Lung (tissue), 12 donors: ENCODE data around the gene CPA2. TPM values are rescaled to one million over a fixed set of nuclear protein-coding genes. Genes with fewer than 3 reads are reported as not detected.

Experiments used
- ATAC-seq: fragments of 200-7000 bp; cut with Tn5 transposase; one replicate; pipeline ENCODE4 v1.9.1; 2020; ENCODE audit warnings: moderate number of reproducible peaks; ENCODE audit not compliant: insufficient read depth, low FRiP score
- DNase-seq, 3 donors: peaks; one replicate each; pipeline ENCODE4 v3.0.0-alpha.2; 2013 to 2017
- H3K27ac ChIP-seq, 2 donors: one replicate each; pipeline ENCODE4 v1.5.1; 2013; ENCODE audit warnings: mild to moderate bottlenecking in 2 of 2, moderate library complexity in 2 of 2, control low read depth in 1 of 2, inconsistent platforms in 1 of 2, low read depth in 1 of 2, low read length in 1 of 2
- H3K27me3 ChIP-seq, 3 donors: one replicate each; pipeline ENCODE4 v1.5.1; 2013; ENCODE audit warnings: low read length in 2 of 3; ENCODE audit not compliant: control insufficient read depth in 3 of 3, insufficient read depth in 3 of 3
- H3K36me3 ChIP-seq, 4 donors: one replicate each; pipeline ENCODE4 v1.5.1; 2013; ENCODE audit warnings: low read length in 4 of 4, mild to moderate bottlenecking in 1 of 4, moderate library complexity in 1 of 4; ENCODE audit not compliant: control insufficient read depth in 4 of 4, insufficient read depth in 4 of 4
- H3K4me1 ChIP-seq, 5 donors: one replicate each; pipeline ENCODE4 v1.5.1; 2013; ENCODE audit warnings: low read length in 5 of 5, mild to moderate bottlenecking in 2 of 5, moderate library complexity in 1 of 5; ENCODE audit not compliant: control insufficient read depth in 5 of 5, insufficient read depth in 5 of 5
- H3K4me3 ChIP-seq: one replicate; pipeline ENCODE4 v1.5.1; 2013; ENCODE audit warnings: mild to moderate bottlenecking, control low read depth, moderate library complexity
- H3K9ac ChIP-seq, 2 donors: one replicate each; pipeline ENCODE4 v1.5.1; 2013; ENCODE audit warnings: low read length in 2 of 2, control low read depth in 1 of 2; ENCODE audit not compliant: insufficient read depth in 1 of 2
- H3K9me3 ChIP-seq, 4 donors: one replicate each; pipeline ENCODE4 v1.5.1; 2013; ENCODE audit warnings: low read length in 3 of 4, mild to moderate bottlenecking in 1 of 4, moderate library complexity in 1 of 4; ENCODE audit not compliant: control insufficient read depth in 4 of 4, insufficient read depth in 3 of 4
- CTCF ChIP-seq: IDR thresholded peaks from 2 replicates; pipeline ENCODE4 v1.5.1; 2012; ENCODE audit warnings: mild to moderate bottlenecking; ENCODE audit errors: control extremely low read depth, extremely low read depth
- whole genome bisulfite sequencing, 2 donors: extraction: QIAGEN DNeasy Blood & Tissue Kit; methylation state at CpG; one replicate each; pipeline ENCODE4 v1.1.7; 2013; 5-methylcytosine and 5-hydroxymethylcytosine counted together
- polyA plus RNA-seq, 2 donors: library from polyadenylated mRNA; stranded (reverse); fragments of 200-250 nt; gene quantifications; one replicate each; pipeline ENCODE4 v1.2.1, GENCODE V29; 2013
- total RNA-seq, 2 donors: library from RNA; depleted of rRNA in 1 of 2; stranded (reverse); fragments of >200 nt in 1 of 2; gene quantifications; one replicate each; pipeline ENCODE4 v1.2.1, GENCODE V29; 2014 to 2021
- donor health status: control.
- donor health status: control.
- donor health status: Bipolar disorder and iron deficiency.
- donor health status: healthy.
- donor health status: DM: yes; HTN: yes; CAD: no.

The CPA2 gene
- total and polyA plus RNA-seq, 4 donors = 0.21 to 2.0 TPM; not detected in 2

DNA sequence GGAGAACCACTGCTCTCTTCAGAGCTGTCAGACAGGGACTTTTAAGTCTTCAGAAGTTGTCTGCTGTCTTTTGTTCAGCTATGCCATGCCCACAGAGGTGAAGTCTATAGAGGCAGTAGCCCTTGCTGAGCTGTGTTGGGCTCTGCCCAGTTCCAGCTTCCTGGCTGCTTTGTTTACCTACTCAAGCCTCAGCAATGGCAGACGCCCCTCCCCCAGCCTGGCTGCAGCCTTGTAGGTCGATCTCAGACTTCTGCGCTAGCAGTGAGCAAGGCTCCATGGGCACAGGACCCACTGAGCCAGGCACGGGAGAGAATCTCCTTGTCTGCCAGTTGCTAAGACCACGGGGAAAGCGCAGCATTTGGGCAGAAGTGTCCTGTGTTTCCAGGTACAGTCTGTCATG, 12.1 kb upstream of the CPA2 start:
- Histone ChIP-seq H3K27me3 (no peaks in the 10 kb centered on the region), H3K9me3 (peaks cover 0 to 16% (median 4%) of the 10 kb centered on the region in 4 donors), H3K9ac (no peak overlapping the region), H3K27ac (no peak overlapping the region), H3K36me3 (no peaks in the 10 kb centered on the region), H3K4me3 (no peak overlapping the region), H3K4me1 (no peaks in the 10 kb centered on the region)
- TF ChIP-seq CTCF = no peak
- WGBS, 2 donors = 82 to 91% methylated on average over 6 of the region's 6 CpGs
- DNase-seq (no peak), ATAC-seq (no peak)

- DNase-seq = no peak
- peaks cover 0 to 18% (median 14%) of the 10 kb centered on the region in 4 donors for H3K9me3 ChIP-seq
- 76 to 83% methylated on average over 2 of the region's 2 CpGs for WGBS, 2 donors
- no peaks in the 10 kb centered on the region for H3K27me3 ChIP-seq
- no peaks in the 10 kb centered on the region for H3K36me3 ChIP-seq
- no peak for TF ChIP-seq CTCF
- H3K4me1 ChIP-seq = no peaks in the 10 kb centered on the region
- no peak for ATAC-seq
- no peak overlapping the region for H3K4me3 ChIP-seq
- H3K9ac ChIP-seq = no peak overlapping the region
- no peak overlapping the region for H3K27ac ChIP-seq
These were observed 10.0 kb upstream of the CPA2 start for GRCh38 chr7:130256704-130257103.

DNA sequence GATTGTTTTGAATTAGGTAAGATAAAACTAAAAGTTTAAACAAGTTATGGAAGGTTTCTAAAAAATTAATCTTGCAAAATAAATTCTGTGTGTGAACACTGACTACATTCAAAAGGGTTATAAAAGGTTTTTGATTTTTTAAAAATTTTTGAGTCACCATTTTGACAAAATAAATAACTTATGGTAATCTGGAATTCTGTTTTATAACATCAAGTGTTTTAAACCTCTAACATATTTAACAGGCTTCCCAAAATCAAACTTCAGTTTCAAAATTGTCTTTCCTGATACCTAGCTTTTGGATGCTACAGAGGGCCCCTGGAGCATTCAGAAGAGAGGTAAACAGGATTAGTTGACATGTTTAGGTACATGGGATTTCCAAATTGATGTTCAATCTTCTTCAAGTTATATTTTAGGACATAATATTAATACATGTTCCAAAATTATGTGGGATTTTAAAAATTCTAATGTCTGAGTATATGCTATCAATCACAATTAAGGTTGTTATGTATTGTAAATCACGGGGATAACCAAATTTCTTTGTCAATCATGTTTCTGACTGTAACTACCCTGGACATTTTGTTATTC, 8.1 kb upstream of the CPA2 start:
- Histone ChIP-seq H3K27me3 (no peaks in the 10 kb centered on the region), H3K4me1 (no peaks in the 10 kb centered on the region), H3K36me3 (no peaks in the 10 kb centered on the region), H3K4me3 (no peak overlapping the region), H3K9ac (no peak overlapping the region), H3K9me3 (peaks cover 0 to 20% (median 14%) of the 10 kb centered on the region in 4 donors), H3K27ac (no peak overlapping the region)
- no peak for ATAC-seq
- WGBS, 2 donors = 70 to 87% methylated on average over 1 of the region's 1 CpG
- TF ChIP-seq CTCF = no peak
- no peak for DNase-seq

GRCh38 chr7:130262448-130262847, 4.2 kb upstream of the CPA2 start:
- Histone ChIP-seq H3K4me3 (no peak overlapping the region), H3K27me3 (no peaks in the 10 kb centered on the region), H3K36me3 (no peaks in the 10 kb centered on the region), H3K9ac (no peak overlapping the region), H3K9me3 (peaks cover 0 to 14% (median 7%) of the 10 kb centered on the region in 4 donors), H3K4me1 (no peaks in the 10 kb centered on the region), H3K27ac (no peak overlapping the region)
- 56 to 67% methylated on average over 2 of the region's 2 CpGs for WGBS, 2 donors
- no peak for DNase-seq
- ATAC-seq = no peak
- TF ChIP-seq CTCF = no peak
